ACHN (cell line): ENCODE results near the gene ADAM20.
A peak's percentile ranks its signal among the peaks of the same experiment; 100 is the strongest.
"Not testable (repeated sequence)": the region's sequence is repeated elsewhere in the genome, so short reads cannot be mapped to it uniquely, and the experiment has no call there.

ENCODE experiments used
- DNase-seq: peaks from one replicate; pipeline ENCODE4 v3.0.0-alpha.2; 2015
- in situ Hi-C: cut with HindIII; loops from 2 replicates; pipeline ENCODE4 v1.10.0; 2017; ENCODE audit warnings: low sequenced_read_pairs, low pct_ligation_motif_present, low pct_unique_long_range_greater_than_20kb

The ADAM20 gene

GRCh38 chr14:70534904-70535303 is at the start of gene ADAM20:
TSS of gene ADAM20 (minus strand) at chr14:70535004. CDS start at chr14:70524757, 10,247 bp downstream.
- in situ Hi-C loops: no loop called here
- no peak for DNase-seq

DNA sequence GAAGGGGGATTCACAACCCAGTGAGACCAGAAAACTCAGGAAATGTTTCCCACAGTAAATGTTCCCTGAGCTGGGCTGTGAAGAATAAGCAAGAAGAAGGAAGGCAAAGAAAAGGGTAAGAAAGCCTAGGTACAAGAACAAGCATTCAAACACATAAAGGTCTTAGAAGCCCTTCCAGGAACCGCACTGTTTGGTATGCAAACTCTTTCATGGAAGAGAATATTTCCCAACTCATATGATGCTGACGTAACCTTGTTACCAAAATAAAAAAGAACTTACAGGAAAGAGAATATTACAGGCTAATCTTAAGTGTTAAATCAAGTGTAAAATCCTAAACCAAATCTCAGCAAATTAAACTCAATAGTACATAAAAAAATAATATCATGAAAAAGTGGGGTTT is 42.1 kb upstream of the ADAM20 start:
- in situ Hi-C loops: no loop called here
- DNase-seq: no peak

GRCh38 chr14:70573050-70573449 is 38.2 kb upstream of the ADAM20 start:
- DNase-seq: no peak
- in situ Hi-C loops: no loop called here

GRCh38 chr14:70571139-70571538 is 36.3 kb upstream of the ADAM20 start:
- in situ Hi-C loops: no loop called here
- no peak for DNase-seq

DNA sequence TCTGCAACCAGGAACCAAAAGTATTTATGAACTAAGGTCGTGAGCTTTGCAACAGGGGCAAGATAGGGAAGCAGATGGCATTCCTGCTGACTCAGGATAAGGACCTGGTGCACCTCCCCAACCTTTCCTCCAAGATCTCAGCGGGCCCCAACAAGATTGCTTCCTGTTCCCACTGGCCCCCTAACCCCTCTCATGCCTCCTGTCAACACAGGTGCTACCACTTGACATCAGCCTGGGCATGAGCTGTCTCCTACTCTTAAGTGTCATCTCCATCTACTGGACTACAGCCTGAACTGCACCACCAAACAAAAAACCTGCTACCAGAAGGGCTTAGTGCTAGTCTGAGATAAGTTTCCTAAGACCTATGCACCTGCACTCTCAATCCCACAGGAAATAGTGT is 33.0 kb upstream of the ADAM20 start:
- DNase-seq: peak; percentile 41
- in situ Hi-C loops: no loop called here

DNA sequence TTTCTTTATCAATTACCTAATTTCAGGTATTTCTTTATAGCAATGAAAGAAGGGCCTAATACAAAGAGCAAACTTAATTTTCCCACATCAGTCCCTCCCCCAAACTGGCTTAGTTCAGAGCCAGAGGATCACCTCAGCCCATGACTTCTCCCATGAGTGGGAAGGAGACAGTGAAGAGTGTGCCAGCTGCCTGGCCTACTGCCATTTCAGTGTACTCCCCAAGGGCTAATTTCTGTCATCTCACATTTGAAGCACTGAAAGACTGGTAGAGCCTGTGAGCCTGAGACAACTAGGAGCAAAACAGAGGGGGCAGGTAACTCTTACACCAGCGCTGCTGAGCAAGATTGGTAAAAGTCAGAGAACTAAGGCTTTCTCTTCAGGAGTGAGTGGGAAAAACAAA is 29.1 kb upstream of the ADAM20 start:
- no peak for DNase-seq
- in situ Hi-C loops: no loop called here

GRCh38 chr14:70563417-70563816 is 28.6 kb upstream of the ADAM20 start:
- in situ Hi-C loops: no loop called here
- no peak for DNase-seq

DNA sequence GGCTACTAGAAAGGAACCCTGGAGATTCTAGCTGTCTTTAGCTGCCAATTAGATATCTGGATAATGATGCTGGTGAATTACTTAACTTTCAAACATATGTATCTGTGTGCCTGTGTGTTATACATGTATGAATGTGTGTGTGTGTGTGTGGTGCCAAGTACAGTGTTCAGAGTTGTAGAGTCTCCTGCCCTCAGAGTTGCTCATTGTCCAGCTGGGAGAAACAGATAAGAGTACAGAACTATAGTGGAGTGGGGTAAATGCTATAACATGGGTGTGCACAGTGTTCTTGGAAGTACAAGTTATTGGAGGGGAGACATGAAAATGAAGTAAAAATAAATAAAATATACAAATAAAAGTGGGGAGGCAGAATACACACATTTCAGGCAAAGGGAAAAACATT is 23.6 kb upstream of the ADAM20 start:
- in situ Hi-C loops: no loop called here

GRCh38 chr14:70555890-70556289 is 21.1 kb upstream of the ADAM20 start:
- no peak for DNase-seq
- in situ Hi-C loops: no loop called here

More for the DNA sequence above, 23.6 kb upstream of the ADAM20 start:
- no peak for DNase-seq

- DNase-seq: no peak
- in situ Hi-C loops: no loop called here
Observed at GRCh38 chr14:70538087-70538486, 3.3 kb upstream of the ADAM20 start.

DNA sequence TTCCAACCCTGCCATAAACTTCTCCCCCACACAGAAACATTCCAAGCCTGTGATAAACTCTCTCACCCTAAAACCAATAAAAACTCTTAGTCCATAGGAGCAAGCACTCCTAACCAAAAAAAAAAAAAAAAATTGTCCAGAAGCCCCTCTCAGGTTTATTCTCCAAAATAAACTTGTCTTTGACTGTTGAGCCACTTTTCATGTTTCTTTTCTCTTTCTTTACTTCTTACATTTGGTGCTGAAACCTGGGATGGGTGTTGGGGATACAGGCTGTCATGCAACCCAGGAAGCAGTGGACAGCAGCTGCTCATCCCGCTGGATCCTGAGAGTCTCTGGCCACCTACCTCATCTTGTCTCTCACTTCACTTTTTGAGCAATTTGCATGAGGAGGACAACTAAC is 2.0 kb upstream of the ADAM20 start:
- in situ Hi-C loops: no loop called here

GRCh38 chr14:70530417-70530816 is 4.4 kb downstream of the ADAM20 start:
- DNase-seq: no peak
- in situ Hi-C loops: no loop called here

More for the DNA sequence above, 2.0 kb upstream of the ADAM20 start:
- DNase-seq: no peak

DNA sequence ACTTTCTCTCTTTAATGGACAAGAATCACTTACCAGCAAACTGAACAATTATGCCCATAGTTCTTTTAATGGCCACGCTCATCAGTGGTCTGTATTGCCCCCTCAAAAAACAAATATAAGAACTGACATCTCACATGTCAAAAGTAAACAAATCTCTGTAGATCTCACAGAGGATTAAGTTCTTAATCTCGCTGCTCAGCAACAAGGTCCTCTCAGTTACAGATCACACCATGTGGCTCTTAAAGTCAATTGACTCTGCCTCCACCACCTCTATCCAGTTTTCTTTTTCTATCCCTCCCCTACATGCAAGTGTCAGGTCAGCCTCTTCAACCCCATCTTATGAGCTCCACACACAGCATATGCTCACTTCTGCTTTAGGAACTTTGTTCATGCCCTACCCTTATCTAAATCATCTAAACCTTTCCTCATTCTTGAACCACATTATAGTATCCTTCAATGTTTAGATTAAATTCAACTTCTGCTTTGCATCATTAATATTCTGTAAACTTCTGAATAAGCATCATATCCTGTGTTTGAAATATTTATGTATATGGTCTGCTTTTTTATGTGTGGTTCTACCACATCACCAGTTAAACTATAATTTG is 7.2 kb downstream of the ADAM20 start:
- in situ Hi-C loops: no loop called here
- no peak for DNase-seq

- DNase-seq: no peak
- in situ Hi-C loops: no loop called here
Observed at GRCh38 chr14:70525691-70526090, 9.1 kb downstream of the ADAM20 start.

- DNase-seq: no peak
- in situ Hi-C loops: no loop called here
Observed at GRCh38 chr14:70515811-70516210, 19.0 kb downstream of the ADAM20 start.

GRCh38 chr14:70514168-70515069 is 20.4 kb downstream of the ADAM20 start:
- in situ Hi-C loops: no loop called here
- no peak for DNase-seq

DNA sequence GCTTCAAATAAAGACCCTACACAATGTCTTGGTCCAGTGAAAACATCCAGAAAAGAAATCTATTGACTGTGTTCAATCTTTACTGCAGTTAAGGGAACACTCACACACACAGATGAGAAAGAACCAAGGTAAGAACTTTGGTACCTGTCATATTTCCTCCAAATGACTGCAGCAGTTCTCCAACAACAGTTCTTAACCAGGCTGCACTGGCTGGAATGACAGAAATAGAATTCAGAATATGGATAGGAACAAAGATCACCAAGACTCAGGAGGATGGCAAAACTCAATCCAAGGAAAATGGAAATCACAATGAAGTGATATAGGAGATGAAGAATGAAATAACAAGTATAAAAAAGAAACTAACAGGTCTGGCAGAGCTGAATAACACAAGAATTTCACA is 36.6 kb downstream of the ADAM20 start:
- no peak for DNase-seq
- in situ Hi-C loops: no loop called here

- in situ Hi-C loops: no loop called here
Observed at GRCh38 chr14:70489579-70490200, 45.1 kb downstream of the ADAM20 start.

GRCh38 chr14:70477356-70478105 is 57.3 kb downstream of the ADAM20 start:
- DNase-seq, in situ Hi-C loops: not testable (repeated sequence)

More at GRCh38 chr14:70489579-70490200, 45.1 kb downstream of the ADAM20 start:
- DNase-seq: no peak
